DMS114 treated with DMSO at 0.1 percent for 48 hours (cell line): ENCODE data around the gene CCDC28B.
A peak's percentile ranks its signal among the peaks of the same experiment; 100 is the strongest.

Experiments used
- DNase-seq: peaks from one replicate; lab custom pipeline; 2025; ENCODE audit not compliant: unreplicated experiment; lab: John Stamatoyannopoulos, UW

The CCDC28B gene

GRCh38 chr1:32192220-32192948 lies 8.0 kb upstream of the CCDC28B start:
- no peak for DNase-seq

GRCh38 chr1:32194984-32195383 lies 5.4 kb upstream of the CCDC28B start:
- DNase-seq: no peak

- DNase-seq: no peak
These were observed 4.9 kb upstream of the CCDC28B start for GRCh38 chr1:32195531-32195930.

- no peak for DNase-seq
These were observed 4.2 kb upstream of the CCDC28B start for GRCh38 chr1:32195972-32196823.

GRCh38 chr1:32197074-32197473 lies 3.3 kb upstream of the CCDC28B start:
- no peak for DNase-seq

DNA sequence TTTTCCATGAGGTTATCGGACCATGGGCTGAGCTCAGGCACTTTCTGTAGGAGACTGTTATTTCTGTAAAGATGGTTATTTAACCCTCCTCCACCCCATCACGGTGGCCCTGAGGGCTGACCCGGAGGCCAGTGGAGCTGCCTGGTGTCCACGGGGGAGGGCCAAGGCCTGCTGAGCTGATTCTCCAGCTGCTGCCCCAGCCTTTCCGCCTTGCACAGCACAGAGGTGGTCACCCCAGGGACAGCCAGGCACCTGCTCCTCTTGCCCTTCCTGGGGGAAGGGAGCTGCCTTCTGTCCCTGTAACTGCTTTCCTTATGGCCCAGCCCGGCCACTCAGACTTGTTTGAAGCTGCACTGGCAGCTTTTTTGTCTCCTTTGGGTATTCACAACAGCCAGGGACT lies 2.6 kb upstream of the CCDC28B start:
- DNase-seq: no peak

- no peak for DNase-seq
These were observed 2.0 kb upstream of the CCDC28B start for GRCh38 chr1:32198237-32199042.

DNA sequence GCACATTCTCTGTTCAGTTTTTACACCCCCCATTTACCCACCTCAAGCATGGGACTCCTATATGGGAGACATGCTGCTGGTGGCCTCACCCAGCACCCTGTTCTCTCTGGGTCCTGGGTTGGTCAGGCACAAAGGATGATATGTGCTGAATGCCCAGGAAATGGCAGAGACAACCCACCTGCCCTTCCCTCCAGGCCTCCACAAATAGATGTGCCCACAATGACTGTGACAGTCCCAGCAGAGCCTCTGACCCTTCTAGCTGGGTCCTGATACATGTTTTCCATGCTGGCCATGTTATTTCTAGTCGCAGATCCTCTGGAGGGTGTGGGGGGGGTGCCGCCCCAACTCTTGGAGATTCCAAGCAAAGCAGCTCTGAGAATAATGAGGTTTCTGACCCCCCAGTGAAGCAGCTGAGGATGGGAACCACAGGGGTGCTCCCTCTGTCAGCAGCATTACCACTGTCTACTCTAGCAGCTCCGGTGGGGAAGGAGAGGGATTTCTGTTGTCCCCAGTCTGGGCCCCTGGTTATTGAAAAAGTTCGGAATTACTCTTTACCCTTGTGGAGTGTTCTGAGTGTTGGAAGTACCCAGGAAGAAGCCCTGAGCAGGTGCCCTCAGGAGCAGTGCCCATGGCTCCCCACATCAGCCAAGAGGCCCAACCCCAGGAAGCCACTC lies 1.2 kb upstream of the CCDC28B start:
- DNase-seq: no peak

GRCh38 chr1:32199717-32200072 lies 700 bp upstream of the CCDC28B start:
- DNase-seq: no peak

DNA sequence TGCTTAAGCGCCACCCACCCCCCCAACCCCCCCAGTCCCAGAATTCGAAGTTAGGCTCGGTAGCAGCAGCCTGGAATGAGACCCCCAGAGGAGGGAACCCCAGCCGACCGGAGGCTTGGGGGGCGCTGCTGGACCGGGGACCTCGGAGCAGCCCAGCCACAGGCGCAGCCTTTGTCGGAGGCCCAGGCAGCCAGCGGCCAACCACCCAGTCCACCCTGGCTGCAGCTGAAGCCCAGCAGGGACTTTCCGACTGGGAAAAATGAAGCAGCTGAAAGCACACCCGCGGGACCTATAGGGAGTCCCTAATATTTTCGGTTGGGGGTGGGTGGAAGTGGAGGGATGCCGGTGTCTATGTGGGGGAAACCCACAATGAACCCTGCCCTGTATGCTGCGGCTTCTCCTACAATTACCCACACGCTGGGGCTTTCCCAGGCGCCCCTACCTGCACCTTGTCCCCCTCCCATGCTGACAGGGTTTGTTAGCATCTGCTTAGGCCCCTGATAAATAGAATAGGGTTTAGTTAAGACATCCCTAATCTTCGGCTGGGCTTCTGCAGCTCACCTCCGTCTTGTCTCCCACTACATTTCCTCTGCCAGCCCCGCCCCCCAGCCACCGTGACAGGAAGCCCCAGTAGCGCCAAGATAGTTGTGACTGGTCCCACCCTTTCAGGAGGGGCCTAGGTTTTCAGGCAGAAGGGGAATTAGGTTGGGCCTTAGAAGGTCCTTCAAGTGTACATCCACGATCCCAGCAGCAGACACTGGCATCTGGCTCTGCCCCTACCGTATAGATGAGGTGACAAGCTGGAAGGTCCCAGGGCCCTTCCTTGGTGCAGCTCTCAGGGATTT lies 838 bp downstream of the CCDC28B start:
- DNase-seq: no peak

GRCh38 chr1:32204943-32205361 lies 4.6 kb downstream of the CCDC28B start:
- no peak for DNase-seq

GRCh38 chr1:32205401-32206370 lies 5.3 kb downstream of the CCDC28B start, which contains the start of gene IQCC:
IQCC (plus strand) TSS chr1:32205671; CDS start chr1:32205682, 11 bp downstream.
- peak; percentile 59 for DNase-seq

DNA sequence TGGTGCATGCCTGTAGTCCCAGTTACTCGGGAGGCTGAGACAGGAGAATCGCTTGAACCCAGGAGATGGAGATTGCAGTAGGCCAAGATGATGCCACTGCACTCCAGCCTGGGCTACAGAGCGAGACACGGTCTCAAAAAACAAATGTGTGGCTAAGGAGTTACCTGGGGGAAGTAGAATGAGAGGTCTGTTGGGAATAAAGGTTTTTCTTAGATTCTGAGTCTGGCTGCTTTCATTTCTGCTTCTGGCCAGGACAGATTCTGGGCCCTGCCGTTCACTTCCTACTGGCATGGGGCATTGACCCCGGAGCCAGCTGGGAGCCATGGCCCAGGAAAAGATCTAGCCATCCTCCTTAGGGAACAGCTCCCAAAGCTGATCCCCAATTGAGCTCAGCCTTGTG lies 8.1 kb downstream of the CCDC28B start:
- DNase-seq: no peak

DNA sequence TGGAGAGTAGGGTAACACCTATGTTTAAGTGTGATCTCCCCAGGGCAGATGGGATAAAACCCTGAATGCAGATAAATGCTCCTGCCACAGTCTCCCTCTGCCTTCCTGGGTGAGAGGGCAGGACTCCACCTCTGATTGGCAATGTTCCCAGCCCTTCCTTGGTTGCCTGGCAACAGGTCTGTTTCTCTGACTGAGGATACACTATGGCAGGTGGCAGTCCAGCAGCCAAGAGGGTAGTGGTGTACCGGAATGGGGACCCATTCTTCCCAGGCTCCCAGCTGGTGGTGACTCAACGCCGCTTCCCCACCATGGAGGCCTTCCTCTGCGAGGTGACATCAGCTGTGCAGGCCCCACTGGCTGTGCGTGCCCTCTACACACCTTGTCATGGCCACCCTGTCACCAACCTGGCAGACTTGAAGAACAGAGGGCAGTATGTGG lies 8.5 kb downstream of the CCDC28B start, which contains the start of gene DCDC2B:
DCDC2B (plus strand) TSS at position 199 of the 438 bp plus-strand sequence; CDS start at position 204, 5 bp downstream.
- no peak for DNase-seq

GRCh38 chr1:32215629-32216480 lies 15.5 kb downstream of the CCDC28B start:
- DNase-seq: peak; percentile 54

DNA sequence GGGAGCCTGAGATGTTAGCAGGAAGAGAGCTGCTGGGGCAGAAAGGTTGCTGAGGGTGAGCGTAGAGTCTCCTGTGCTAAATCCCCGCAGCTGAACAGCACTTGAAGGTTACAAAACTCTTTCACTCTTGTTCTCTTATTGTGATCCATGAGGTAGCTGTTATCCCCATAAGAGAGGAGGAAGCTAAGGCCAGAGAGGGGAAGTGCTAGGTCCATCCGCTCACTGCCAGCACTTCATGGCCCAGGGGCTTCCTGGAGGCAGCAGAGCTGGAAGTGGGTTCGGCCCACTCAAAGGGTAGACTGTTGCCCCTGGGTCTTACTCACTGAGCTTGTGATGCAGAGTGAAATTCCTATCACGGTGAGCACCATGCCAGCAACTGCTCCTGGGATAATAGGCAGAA lies 16.2 kb downstream of the CCDC28B start:
- no peak for DNase-seq

GRCh38 chr1:32219022-32219421 lies 18.6 kb downstream of the CCDC28B start:
- DNase-seq: no peak
